Measurements from ENCODE around the gene GSC.
A peak's percentile ranks its signal among the peaks of the same experiment; 100 is the strongest.

GSC gene

GRCh38 chr14:94769391-94770250 is at the start of gene GSC:
TSS of gene GSC (minus strand) at chr14:94770113. CDS start at chr14:94770015, 98 bp downstream.
- TF ChIP-seq ZNF565 (CRISPR knock-in tag; conservative IDR thresholded peaks at IDR 0.05; ENCODE audit: low read depth), result no peak
- no peak for TF ChIP-seq ARNTL (CRISPR knock-in tag; IDR thresholded peaks at IDR 0.05; ENCODE audit: borderline replicate concordance, low read depth)
- TF ChIP-seq ZNF70 (CRISPR knock-in tag; IDR thresholded peaks at IDR 0.05), result no peak
- no peak for TF ChIP-seq CSRNP3 (CRISPR knock-in tag; IDR thresholded peaks at IDR 0.05)
- no peak for TF ChIP-seq ESRRG (CRISPR knock-in tag; IDR thresholded peaks at IDR 0.05)
- no peak for TF ChIP-seq RARB (CRISPR knock-in tag; IDR thresholded peaks at IDR 0.05)
- no peak for TF ChIP-seq ZFP3 (CRISPR knock-in tag; IDR thresholded peaks at IDR 0.05)
- no peak for TF ChIP-seq CSDC2 (CRISPR knock-in tag; IDR thresholded peaks at IDR 0.05)
- TF ChIP-seq PPARA (CRISPR knock-in tag; IDR thresholded peaks at IDR 0.05; ENCODE audit: borderline replicate concordance), result no peak
- TF ChIP-seq CREB5 (CRISPR knock-in tag; IDR thresholded peaks at IDR 0.05; ENCODE audit: low read depth), result no peak
- no peak for TF ChIP-seq SNAI2 (CRISPR knock-in tag; IDR thresholded peaks at IDR 0.05)
- no peak for TF ChIP-seq ISL1 (CRISPR knock-in tag; IDR thresholded peaks at IDR 0.05)
- no peak for TF ChIP-seq ZNF8 (CRISPR knock-in tag; IDR thresholded peaks at IDR 0.05)
- TF ChIP-seq TSHZ2 (CRISPR knock-in tag; IDR thresholded peaks at IDR 0.05), result no peak
- TF ChIP-seq ZFP30 (CRISPR knock-in tag; IDR thresholded peaks at IDR 0.05), result no peak
- TF ChIP-seq OSR1 (CRISPR knock-in tag; IDR thresholded peaks at IDR 0.05), result no peak
- peak; percentile 92 for ATAC-seq

- no peak for ATAC-seq
Measured at GRCh38 chr14:94819531-94819930, 49.6 kb upstream of the GSC start.

More at GRCh38 chr14:94819531-94819930, 49.6 kb upstream of the GSC start:
- TF ChIP-seq CREB5 (CRISPR knock-in tag; IDR thresholded peaks at IDR 0.05; ENCODE audit: low read depth), result no peak
- TF ChIP-seq TOX (CRISPR knock-in tag; IDR thresholded peaks at IDR 0.05; ENCODE audit: borderline replicate concordance), result no peak
- no peak for TF ChIP-seq ZFP30 (CRISPR knock-in tag; IDR thresholded peaks at IDR 0.05)
- no peak for TF ChIP-seq CSRNP3 (CRISPR knock-in tag; IDR thresholded peaks at IDR 0.05)
- no peak for TF ChIP-seq TCF4 (CRISPR knock-in tag; IDR thresholded peaks at IDR 0.05; ENCODE audit: borderline replicate concordance)
- TF ChIP-seq SNAI2 (CRISPR knock-in tag; IDR thresholded peaks at IDR 0.05), result no peak
- no peak for TF ChIP-seq CSDC2 (CRISPR knock-in tag; IDR thresholded peaks at IDR 0.05)
- TF ChIP-seq ARNTL (CRISPR knock-in tag; IDR thresholded peaks at IDR 0.05; ENCODE audit: borderline replicate concordance, low read depth), result no peak
- TF ChIP-seq ISL1 (CRISPR knock-in tag; IDR thresholded peaks at IDR 0.05), result no peak
- TF ChIP-seq OSR1 (CRISPR knock-in tag; IDR thresholded peaks at IDR 0.05), result no peak
- TF ChIP-seq GLIS3 (CRISPR knock-in tag; IDR thresholded peaks at IDR 0.05), result no peak
- TF ChIP-seq ESRRG (CRISPR knock-in tag; IDR thresholded peaks at IDR 0.05), result no peak
- TF ChIP-seq BACH2 (CRISPR knock-in tag; IDR thresholded peaks at IDR 0.05; ENCODE audit: borderline replicate concordance), result no peak
- TF ChIP-seq ZNF8 (CRISPR knock-in tag; IDR thresholded peaks at IDR 0.05), result no peak
- TF ChIP-seq ZNF70 (CRISPR knock-in tag; IDR thresholded peaks at IDR 0.05), result no peak
- TF ChIP-seq ZNF565 (CRISPR knock-in tag; conservative IDR thresholded peaks at IDR 0.05; ENCODE audit: low read depth), result no peak

All from SK-N-SH treated with all-trans-retinoic acid at 6 μM for 48 hours (cell line).